Upper lobe of right lung (tissue), 1 donor: ENCODE results near the gene FTHL17. TPM values are rescaled to one million over a fixed set of nuclear protein-coding genes. Genes with fewer than 3 reads are reported as not detected.

Experiments
- ATAC-seq: fragments of 200-7000 bp; cut with Tn5 transposase; one replicate; pipeline ENCODE4 v1.9.1; 2020; ENCODE audit warnings: mild to moderate bottlenecking, moderate library complexity
- DNase-seq: peaks from one replicate; pipeline ENCODE4 v3.0.0-alpha.2; 2020
- H3K27ac ChIP-seq: fragments of 200-600 bp; one replicate; pipeline ENCODE4 v1.8.0; 2022
- H3K27me3 ChIP-seq: fragments of 200-600 bp; one replicate; pipeline ENCODE4 v1.8.0; 2022; ENCODE audit warnings: mild to moderate bottlenecking
- H3K36me3 ChIP-seq: fragments of 200-600 bp; one replicate; pipeline ENCODE4 v1.8.0; 2022
- H3K4me1 ChIP-seq: fragments of 200-600 bp; one replicate; pipeline ENCODE4 v1.8.0; 2022
- H3K4me3 ChIP-seq: fragments of 200-600 bp; one replicate; pipeline ENCODE4 v1.8.0; 2022; ENCODE audit warnings: mild to moderate bottlenecking
- H3K9me3 ChIP-seq: fragments of 200-600 bp; one replicate; pipeline ENCODE4 v1.8.0; 2022
- intact Hi-C: fragments of 100-400 bp; cut with DNase I; formaldehyde crosslinking; loops from one replicate; pipeline ENCODE4 v1.11.0; 2022
- total RNA-seq: library from RNA; stranded (reverse); fragmentation: NEBNext Ultra II Directional; extraction: Animal tissue kit (Norgen Biotek cat#: 25700); gene quantifications from one replicate; pipeline ENCODE4 v1.2.1, GENCODE V29; 2021
- TF ChIP-seq, protein P1 (sequence below): fragments of 200-600 bp; IDR thresholded peaks from one replicate; pipeline ENCODE4 v1.8.0; 2022; ENCODE audit warnings: antibody characterized with exemption
- donor health status: DM: no; HTN: yes; CAD: no; lungs with severe emphysema.

Gene FTHL17
- total RNA-seq, 1 donor from 2014 or later: not detected

DNA sequence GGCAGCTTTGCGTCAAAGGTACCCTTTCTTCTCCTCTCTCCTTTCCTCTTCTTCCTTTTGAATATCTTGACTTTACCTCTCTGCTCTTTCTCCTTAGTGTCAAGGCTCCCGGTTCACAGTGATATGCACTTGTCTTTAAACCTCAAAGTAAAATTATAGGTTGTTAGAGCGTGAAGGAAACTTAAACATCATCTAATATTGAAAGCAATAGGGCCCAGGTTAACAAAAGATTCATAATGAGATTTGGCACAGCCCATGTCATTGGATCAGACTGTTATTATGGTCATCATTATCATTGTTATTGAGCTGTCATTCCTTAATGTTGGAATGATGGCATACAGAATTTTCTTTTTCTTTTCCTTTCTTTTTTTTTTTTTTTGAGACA lies 32.5 kb downstream of the FTHL17 start:
- Histone ChIP-seq H3K9me3 (no peaks in the 10 kb centered on the region), H3K36me3 (no peaks in the 10 kb centered on the region), H3K27me3 (no peaks in the 10 kb centered on the region), H3K27ac (no peak overlapping the region), H3K4me1 (no peaks in the 10 kb centered on the region), H3K4me3 (no peak overlapping the region)
- DNase-seq (no peak), ATAC-seq (no peak)
- TF ChIP-seq, protein P1, sequence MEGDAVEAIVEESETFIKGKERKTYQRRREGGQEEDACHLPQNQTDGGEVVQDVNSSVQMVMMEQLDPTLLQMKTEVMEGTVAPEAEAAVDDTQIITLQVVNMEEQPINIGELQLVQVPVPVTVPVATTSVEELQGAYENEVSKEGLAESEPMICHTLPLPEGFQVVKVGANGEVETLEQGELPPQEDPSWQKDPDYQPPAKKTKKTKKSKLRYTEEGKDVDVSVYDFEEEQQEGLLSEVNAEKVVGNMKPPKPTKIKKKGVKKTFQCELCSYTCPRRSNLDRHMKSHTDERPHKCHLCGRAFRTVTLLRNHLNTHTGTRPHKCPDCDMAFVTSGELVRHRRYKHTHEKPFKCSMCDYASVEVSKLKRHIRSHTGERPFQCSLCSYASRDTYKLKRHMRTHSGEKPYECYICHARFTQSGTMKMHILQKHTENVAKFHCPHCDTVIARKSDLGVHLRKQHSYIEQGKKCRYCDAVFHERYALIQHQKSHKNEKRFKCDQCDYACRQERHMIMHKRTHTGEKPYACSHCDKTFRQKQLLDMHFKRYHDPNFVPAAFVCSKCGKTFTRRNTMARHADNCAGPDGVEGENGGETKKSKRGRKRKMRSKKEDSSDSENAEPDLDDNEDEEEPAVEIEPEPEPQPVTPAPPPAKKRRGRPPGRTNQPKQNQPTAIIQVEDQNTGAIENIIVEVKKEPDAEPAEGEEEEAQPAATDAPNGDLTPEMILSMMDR: no peak
- intact Hi-C loops: no loop called here

DNA sequence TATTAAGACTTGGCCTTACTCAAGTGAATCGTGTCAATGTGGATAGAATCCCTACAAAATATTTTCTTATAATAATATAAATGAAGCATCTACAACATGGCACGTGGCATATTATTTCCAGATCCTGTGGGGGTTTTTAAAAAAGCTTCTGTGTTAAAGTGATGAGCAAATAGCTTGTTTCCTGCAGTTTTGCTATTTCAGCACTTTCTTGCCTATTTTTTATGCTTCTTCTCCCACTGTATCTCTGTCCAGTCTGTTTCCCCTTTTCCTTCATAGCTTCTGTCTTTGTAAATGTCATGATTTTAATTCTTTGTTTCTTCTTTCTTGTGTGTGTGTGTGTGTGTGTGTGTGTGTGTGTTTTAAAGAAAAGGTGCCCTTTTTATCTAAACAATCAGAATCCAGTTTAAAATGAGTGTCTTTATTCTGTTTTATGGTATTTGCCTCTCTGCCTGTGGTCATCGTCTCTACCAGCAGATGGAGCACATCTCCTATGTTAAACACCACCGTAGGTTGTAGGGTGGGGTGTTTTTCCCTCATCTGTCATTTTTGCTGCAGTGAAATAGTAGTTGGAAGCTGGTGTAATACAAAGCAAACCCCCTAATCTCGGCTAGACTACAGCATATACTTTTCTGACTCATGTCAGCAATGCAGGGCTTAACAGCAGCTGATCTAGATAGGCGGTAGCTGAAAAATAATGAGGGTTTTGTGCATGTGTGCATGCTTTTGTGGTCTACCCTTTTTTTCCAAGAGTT lies 33.1 kb downstream of the FTHL17 start:
- intact Hi-C loops: no loop called here
- ATAC-seq: peak; percentile 61
- TF ChIP-seq, protein P1: peak; percentile 43
- Histone ChIP-seq H3K27ac (no peak overlapping the region), H3K9me3 (no peaks in the 10 kb centered on the region), H3K36me3 (no peaks in the 10 kb centered on the region), H3K27me3 (no peaks in the 10 kb centered on the region), H3K4me1 (no peaks in the 10 kb centered on the region), H3K4me3 (no peak overlapping the region)
- no peak for DNase-seq

DNA sequence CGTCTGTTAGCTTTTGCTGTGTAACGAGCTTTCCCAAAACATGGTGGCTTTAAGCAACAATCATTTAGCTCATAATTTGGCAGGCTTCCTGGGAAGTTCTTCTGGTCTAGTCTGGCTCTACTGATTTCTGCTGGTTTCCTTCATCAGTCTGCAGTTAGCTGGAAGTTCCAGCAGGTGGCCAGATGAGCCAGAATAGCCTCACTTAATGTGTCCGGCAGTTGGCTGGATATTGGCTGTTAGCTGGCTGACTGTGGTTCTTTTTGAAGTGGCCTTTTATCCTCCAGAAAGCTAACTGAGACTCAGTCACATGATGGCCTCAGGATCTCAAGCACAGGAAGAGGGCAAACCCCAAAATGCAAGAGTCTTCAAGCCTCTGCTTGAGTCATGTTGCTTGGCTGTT lies 34.9 kb downstream of the FTHL17 start:
- ATAC-seq: peak; percentile 94
- Histone ChIP-seq H3K36me3 (no peaks in the 10 kb centered on the region), H3K4me1 (no peaks in the 10 kb centered on the region), H3K27me3 (no peaks in the 10 kb centered on the region), H3K27ac (no peak overlapping the region), H3K9me3 (no peaks in the 10 kb centered on the region), H3K4me3 (no peak overlapping the region)
- intact Hi-C loops: no loop called here
- no peak for DNase-seq
- TF ChIP-seq, protein P1: peak; percentile 49

DNA sequence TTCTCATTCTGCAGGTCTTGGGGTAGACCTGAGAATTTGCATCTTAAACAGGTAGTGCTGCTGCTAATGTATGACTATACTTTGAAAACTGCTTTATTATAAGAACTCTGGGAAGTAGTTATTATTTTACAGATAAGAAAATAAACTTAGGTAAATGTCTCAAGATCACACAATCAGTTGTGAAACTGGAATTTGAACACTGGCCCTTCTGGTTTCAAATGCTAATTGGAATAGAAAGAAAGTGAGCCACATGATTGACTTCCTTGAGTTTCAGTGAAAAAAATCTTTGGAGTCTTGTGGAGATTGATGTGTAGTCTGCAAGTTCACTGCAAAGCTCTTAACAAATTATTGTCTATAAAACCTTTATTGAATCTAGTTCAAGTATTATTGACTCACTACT lies 44.5 kb downstream of the FTHL17 start:
- ATAC-seq (no peak), DNase-seq (no peak)
- H3K27ac ChIP-seq: no peak overlapping the region
- H3K36me3 ChIP-seq: no peaks in the 10 kb centered on the region
- H3K4me3 ChIP-seq: no peak overlapping the region
- intact Hi-C loops: no loop called here
- TF ChIP-seq, protein P1: no peak
- no peaks in the 10 kb centered on the region for H3K27me3 ChIP-seq
- no peaks in the 10 kb centered on the region for H3K4me1 ChIP-seq
- H3K9me3 ChIP-seq: no peaks in the 10 kb centered on the region

DNA sequence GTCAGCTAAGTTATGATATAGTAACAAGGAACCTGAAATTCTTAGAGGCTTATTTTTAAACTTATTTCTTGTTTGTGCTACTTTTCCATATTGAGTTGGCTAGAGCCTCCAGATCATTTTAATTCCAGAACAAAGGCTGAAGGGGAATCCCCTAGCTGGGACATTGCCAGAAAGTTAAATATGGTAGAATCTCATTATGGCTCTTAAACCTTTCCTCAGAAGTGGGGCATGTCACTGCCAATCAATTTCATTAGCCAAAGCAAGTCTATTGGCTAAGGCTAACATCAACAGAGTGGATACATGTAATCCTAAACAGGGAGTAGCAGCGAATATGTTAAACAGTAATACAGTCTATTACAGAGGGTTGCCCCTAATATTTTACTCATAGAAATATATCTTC lies 47.0 kb downstream of the FTHL17 start:
- DNase-seq (no peak), ATAC-seq (no peak)
- intact Hi-C loops: no loop called here
- no peak overlapping the region for H3K27ac ChIP-seq
- H3K27me3 ChIP-seq: no peaks in the 10 kb centered on the region
- no peaks in the 10 kb centered on the region for H3K4me1 ChIP-seq
- H3K36me3 ChIP-seq: no peaks in the 10 kb centered on the region
- no peaks in the 10 kb centered on the region for H3K9me3 ChIP-seq
- H3K4me3 ChIP-seq: no peak overlapping the region
- TF ChIP-seq, protein P1: no peak

DNA sequence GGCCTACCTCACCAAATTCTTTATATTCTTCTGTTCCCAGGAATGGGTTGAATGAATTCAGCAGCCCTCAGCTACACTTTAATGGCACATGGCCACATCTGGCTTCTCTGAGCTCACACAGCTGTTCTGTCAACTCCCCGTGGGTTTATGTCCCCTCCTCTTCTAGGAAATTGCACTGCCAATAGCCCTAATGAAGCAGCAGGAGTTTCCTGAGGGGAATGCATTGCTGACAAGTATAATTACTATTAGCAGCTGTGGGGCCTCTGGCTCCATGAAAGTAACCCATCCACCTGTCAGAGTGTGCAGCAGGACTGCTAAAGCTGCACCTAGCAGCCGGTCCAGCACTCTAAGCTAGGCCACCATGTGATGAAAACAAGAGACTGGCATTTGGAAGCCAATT lies 50.3 kb downstream of the FTHL17 start:
- ATAC-seq (no peak), DNase-seq (no peak)
- H3K36me3 ChIP-seq: no peaks in the 10 kb centered on the region
- no peak overlapping the region for H3K4me3 ChIP-seq
- H3K4me1 ChIP-seq: no peaks in the 10 kb centered on the region
- H3K27me3 ChIP-seq: no peaks in the 10 kb centered on the region
- no peak overlapping the region for H3K27ac ChIP-seq
- TF ChIP-seq, protein P1: no peak
- intact Hi-C loops: no loop called here
- no peaks in the 10 kb centered on the region for H3K9me3 ChIP-seq
